Vagina (tissue), 2 donors: Measurements from ENCODE around the gene CEP85L.

Experiments used
- CTCF ChIP-seq, 3 experiments: fragments of 450-650 bp in 2 of 3; fragments of 200-600 bp in 1 of 3; sonication (generic) in 1 of 3; IDR thresholded peaks; one replicate each; pipeline ENCODE4 v1.5.1; 2017 to 2019; ENCODE audit warnings: antibody characterized with exemption in 3 of 3, mild to moderate bottlenecking in 2 of 3, moderate library complexity in 2 of 3
- POLR2A ChIP-seq, 2 donors: fragments of 450-650 bp; IDR thresholded peaks; one replicate each; pipeline ENCODE4 v1.6.1; 2017; ENCODE audit warnings: antibody characterized with exemption in 2 of 2, mild to moderate bottlenecking in 2 of 2, moderate library complexity in 2 of 2
- POLR2AphosphoS5 ChIP-seq, 2 donors: sonication (generic); formaldehyde crosslinking; IDR thresholded peaks; one replicate each; pipeline ENCODE4 v1.9.0; 2017; ENCODE audit warnings: antibody characterized with exemption in 2 of 2, mild to moderate bottlenecking in 2 of 2, low read depth in 1 of 2; ENCODE audit not compliant: insufficient read depth in 1 of 2

- TF ChIP-seq POLR2A (IDR thresholded peaks at IDR 0.05) (no peak), CTCF (IDR thresholded peaks at IDR 0.05) (no peak), POLR2AphosphoS5 (IDR thresholded peaks at IDR 0.05; ENCODE audit: insufficient read depth in 1 of 2, low read depth in 1 of 2) (no peak)
Measured at GRCh38 chr6:118603372-118603771, 48.0 kb downstream of the CEP85L start.
